NCI-H1436 (cell line): ENCODE data around the gene LPAR4.
"Not testable (repeated sequence)": the region's sequence is repeated elsewhere in the genome, so short reads cannot be mapped to it uniquely, and the experiment has no call there.

Experiments used
- DNase-seq: peaks from one replicate; lab custom pipeline; 2025; lab: John Stamatoyannopoulos, UW

The LPAR4 gene

GRCh38 chrX:78747489-78747888 lies at the start of gene LPAR4:
Gene LPAR4, plus strand, starts transcription at chrX:78747720. Its CDS starts 7,150 bp downstream, at chrX:78754870.
- no peak for DNase-seq

- no peak for DNase-seq
Observed at GRCh38 chrX:78706071-78706470, 41.4 kb upstream of the LPAR4 start.

GRCh38 chrX:78708262-78708661 lies 39.3 kb upstream of the LPAR4 start:
- DNase-seq = peak; percentile 0

GRCh38 chrX:78708816-78709215 lies 38.7 kb upstream of the LPAR4 start:
- no peak for DNase-seq

- no peak for DNase-seq
Observed at GRCh38 chrX:78710171-78710570, 37.3 kb upstream of the LPAR4 start.

- DNase-seq = no peak
Observed at GRCh38 chrX:78712336-78712735, 35.2 kb upstream of the LPAR4 start.

- DNase-seq = no peak
Observed at GRCh38 chrX:78725287-78725686, 22.2 kb upstream of the LPAR4 start.

GRCh38 chrX:78746496-78746895 lies 1.0 kb upstream of the LPAR4 start:
- DNase-seq = no peak

- DNase-seq = no peak
Observed at GRCh38 chrX:78747971-78748370, 451 bp downstream of the LPAR4 start.

GRCh38 chrX:78748846-78749245 lies 1.3 kb downstream of the LPAR4 start:
- DNase-seq = no peak

GRCh38 chrX:78753571-78753970 lies 6.1 kb downstream of the LPAR4 start:
- no peak for DNase-seq

GRCh38 chrX:78754917-78755316 lies 7.4 kb downstream of the LPAR4 start:
- DNase-seq = no peak

GRCh38 chrX:78759081-78759480 lies 11.6 kb downstream of the LPAR4 start:
- no peak for DNase-seq

GRCh38 chrX:78769101-78769755 lies 21.7 kb downstream of the LPAR4 start:
- DNase-seq = no peak

GRCh38 chrX:78769946-78770345 lies 22.4 kb downstream of the LPAR4 start:
- no peak for DNase-seq

GRCh38 chrX:78796916-78797315 lies 49.4 kb downstream of the LPAR4 start:
- DNase-seq = no peak

GRCh38 chrX:78800114-78800513 lies 52.6 kb downstream of the LPAR4 start:
- no peak for DNase-seq

GRCh38 chrX:78800694-78801093 lies 53.2 kb downstream of the LPAR4 start:
- no peak for DNase-seq

GRCh38 chrX:78801522-78801921 lies 54.0 kb downstream of the LPAR4 start:
- no peak for DNase-seq

GRCh38 chrX:78802526-78802925 lies 55.0 kb downstream of the LPAR4 start:
- not testable (repeated sequence) for DNase-seq
